Activated T-helper 17 cell treated with anti-CD3 and anti-CD28 coated beads, Interleukin-2, amount 50 U/mL, for 72 hours (primary cell): ENCODE results near the gene NSD2. TPM values are rescaled to one million over a fixed set of nuclear protein-coding genes. Genes with fewer than 3 reads are reported as not detected.

Source experiments
- ATAC-seq: fragments of 150-1000 bp; cut with Tn5 transposase; replicated peaks from 2 replicates; pipeline ENCODE4 v1.10.0; 2021; ENCODE audit warnings: mild to moderate bottlenecking, moderate library complexity
- H3K27ac Mint-ChIP-seq: one replicate; pipeline ENCODE4 v1.8.0; 2022; ENCODE audit warnings: mixed read lengths
- H3K27me3 Mint-ChIP-seq: one replicate; pipeline ENCODE4 v1.8.0; 2022; ENCODE audit warnings: mixed read lengths
- H3K36me3 Mint-ChIP-seq: one replicate; pipeline ENCODE4 v1.8.0; 2022; ENCODE audit warnings: low read depth, mild to moderate bottlenecking, mixed read lengths
- H3K4me1 Mint-ChIP-seq: one replicate; pipeline ENCODE4 v1.8.0; 2022; ENCODE audit warnings: mixed read lengths
- H3K4me3 Mint-ChIP-seq: one replicate; pipeline ENCODE4 v1.8.0; 2022; ENCODE audit warnings: mild to moderate bottlenecking, mixed read lengths
- H3K9me3 Mint-ChIP-seq: one replicate; pipeline ENCODE4 v1.8.0; 2022; ENCODE audit warnings: mixed read lengths
- total RNA-seq, 2 donors: library from RNA; stranded (reverse); gene quantifications; one replicate each; pipeline ENCODE4 v1.2.3, GENCODE V29; 2022

Gene NSD2
- total RNA-seq, 2 donors from 2014 or later, result 187 to 239 TPM

- no peak for ATAC-seq
- H3K4me3 Mint-ChIP-seq, result no peak overlapping the region
- no peaks in the 10 kb centered on the region for H3K9me3 Mint-ChIP-seq
- H3K36me3 Mint-ChIP-seq, result no peaks in the 10 kb centered on the region
- no peaks in the 10 kb centered on the region for H3K27me3 Mint-ChIP-seq
- H3K4me1 Mint-ChIP-seq, result peaks cover 13% of the 10 kb centered on the region
- H3K27ac Mint-ChIP-seq, result no peak overlapping the region
These were observed 6.9 kb upstream of the NSD2 start for GRCh38 chr4:1864076-1865008.

GRCh38 chr4:1866189-1866661, 5.0 kb upstream of the NSD2 start:
- peaks cover 18% of the 10 kb centered on the region for H3K4me1 Mint-ChIP-seq
- no peaks in the 10 kb centered on the region for H3K36me3 Mint-ChIP-seq
- no peaks in the 10 kb centered on the region for H3K27me3 Mint-ChIP-seq
- H3K27ac Mint-ChIP-seq, result no peak overlapping the region
- H3K9me3 Mint-ChIP-seq, result no peaks in the 10 kb centered on the region
- ATAC-seq, result no peak
- H3K4me3 Mint-ChIP-seq, result no peak overlapping the region

- H3K4me3 Mint-ChIP-seq, result no peak overlapping the region
- no peak for ATAC-seq
- no peaks in the 10 kb centered on the region for H3K9me3 Mint-ChIP-seq
- H3K27ac Mint-ChIP-seq, result no peak overlapping the region
- H3K4me1 Mint-ChIP-seq, result peaks cover 18% of the 10 kb centered on the region
- peaks cover 12% of the 10 kb centered on the region for H3K36me3 Mint-ChIP-seq
- no peaks in the 10 kb centered on the region for H3K27me3 Mint-ChIP-seq
These were observed 2.9 kb upstream of the NSD2 start for GRCh38 chr4:1868293-1868692.

- H3K27me3 Mint-ChIP-seq, result no peaks in the 10 kb centered on the region
- no peak overlapping the region for H3K27ac Mint-ChIP-seq
These were observed 2.3 kb upstream of the NSD2 start for GRCh38 chr4:1868912-1869311.

GRCh38 chr4:1869530-1870327, 1.5 kb upstream of the NSD2 start:
- H3K27me3 Mint-ChIP-seq, result no peaks in the 10 kb centered on the region
- H3K27ac Mint-ChIP-seq, result peak overlapping the region; percentile 81
- H3K4me3 Mint-ChIP-seq, result peak overlapping the region; percentile 85
- peak; percentile 0 for ATAC-seq
- peaks cover 12% of the 10 kb centered on the region for H3K36me3 Mint-ChIP-seq
- H3K4me1 Mint-ChIP-seq, result peaks cover 26% of the 10 kb centered on the region
- H3K9me3 Mint-ChIP-seq, result no peaks in the 10 kb centered on the region

More at GRCh38 chr4:1868912-1869311, 2.3 kb upstream of the NSD2 start:
- Mint-ChIP-seq H3K36me3 (peaks cover 12% of the 10 kb centered on the region), H3K4me3 (no peak overlapping the region), H3K9me3 (no peaks in the 10 kb centered on the region), H3K4me1 (peaks cover 17% of the 10 kb centered on the region)
- no peak for ATAC-seq

GRCh38 chr4:1870328-1870577, 940 bp upstream of the NSD2 start:
- Mint-ChIP-seq H3K4me1 (peaks cover 27% of the 10 kb centered on the region), H3K27me3 (no peaks in the 10 kb centered on the region), H3K27ac (peak overlapping the region; percentile 81), H3K36me3 (peaks cover 12% of the 10 kb centered on the region), H3K9me3 (no peaks in the 10 kb centered on the region), H3K4me3 (peak overlapping the region; percentile 85)
- ATAC-seq, result peak; percentile 60

- H3K9me3 Mint-ChIP-seq, result no peaks in the 10 kb centered on the region
- no peak overlapping the region for H3K4me3 Mint-ChIP-seq
- peaks cover 12% of the 10 kb centered on the region for H3K36me3 Mint-ChIP-seq
- no peak overlapping the region for H3K27ac Mint-ChIP-seq
- peaks cover 27% of the 10 kb centered on the region for H3K4me1 Mint-ChIP-seq
- no peaks in the 10 kb centered on the region for H3K27me3 Mint-ChIP-seq
- no peak for ATAC-seq
These were observed 353 bp downstream of the NSD2 start for GRCh38 chr4:1871471-1872021.

GRCh38 chr4:1872870-1873269, 1.7 kb downstream of the NSD2 start:
- Mint-ChIP-seq H3K27ac (peak overlapping the region; percentile 96), H3K9me3 (no peaks in the 10 kb centered on the region), H3K4me1 (peaks cover 31% of the 10 kb centered on the region), H3K36me3 (peaks cover 20% of the 10 kb centered on the region), H3K4me3 (peak overlapping the region; percentile 95), H3K27me3 (no peaks in the 10 kb centered on the region)
- ATAC-seq, result peak; percentile 60

GRCh38 chr4:1873291-1873690, 2.1 kb downstream of the NSD2 start:
- ATAC-seq, result no peak
- Mint-ChIP-seq H3K4me1 (peaks cover 32% of the 10 kb centered on the region), H3K27ac (peak overlapping the region; percentile 96), H3K9me3 (no peaks in the 10 kb centered on the region), H3K27me3 (no peaks in the 10 kb centered on the region), H3K4me3 (peak overlapping the region; percentile 95), H3K36me3 (peaks cover 20% of the 10 kb centered on the region)

GRCh38 chr4:1873776-1874175, 2.6 kb downstream of the NSD2 start:
- H3K27me3 Mint-ChIP-seq, result no peaks in the 10 kb centered on the region
- H3K9me3 Mint-ChIP-seq, result no peaks in the 10 kb centered on the region
- peak overlapping the region; percentile 96 for H3K27ac Mint-ChIP-seq
- peak overlapping the region; percentile 95 for H3K4me3 Mint-ChIP-seq
- H3K4me1 Mint-ChIP-seq, result peaks cover 37% of the 10 kb centered on the region
- H3K36me3 Mint-ChIP-seq, result peaks cover 20% of the 10 kb centered on the region
- no peak for ATAC-seq

GRCh38 chr4:1874201-1874600, 3.0 kb downstream of the NSD2 start:
- no peaks in the 10 kb centered on the region for H3K9me3 Mint-ChIP-seq

GRCh38 chr4:1879485-1879884, 8.3 kb downstream of the NSD2 start:
- Mint-ChIP-seq H3K9me3 (no peaks in the 10 kb centered on the region), H3K27ac (peak overlapping the region; percentile 73), H3K4me1 (peaks cover 53% of the 10 kb centered on the region), H3K27me3 (no peaks in the 10 kb centered on the region), H3K4me3 (no peak overlapping the region), H3K36me3 (peaks cover 23% of the 10 kb centered on the region)
- ATAC-seq, result no peak

More at GRCh38 chr4:1874201-1874600, 3.0 kb downstream of the NSD2 start:
- Mint-ChIP-seq H3K4me1 (peaks cover 38% of the 10 kb centered on the region), H3K4me3 (peak overlapping the region; percentile 95), H3K27me3 (no peaks in the 10 kb centered on the region), H3K27ac (peak overlapping the region; percentile 96), H3K36me3 (peaks cover 20% of the 10 kb centered on the region)
- ATAC-seq, result no peak

- Mint-ChIP-seq H3K4me1 (peaks cover 53% of the 10 kb centered on the region), H3K9me3 (no peaks in the 10 kb centered on the region), H3K27me3 (no peaks in the 10 kb centered on the region), H3K27ac (no peak overlapping the region), H3K36me3 (peaks cover 23% of the 10 kb centered on the region), H3K4me3 (no peak overlapping the region)
- no peak for ATAC-seq
These were observed 9.1 kb downstream of the NSD2 start for GRCh38 chr4:1880332-1880731.

GRCh38 chr4:1882850-1883271, 11.7 kb downstream of the NSD2 start:
- Mint-ChIP-seq H3K36me3 (peaks cover 15% of the 10 kb centered on the region), H3K4me1 (peaks cover 51% of the 10 kb centered on the region), H3K9me3 (no peaks in the 10 kb centered on the region), H3K27me3 (no peaks in the 10 kb centered on the region), H3K27ac (no peak overlapping the region), H3K4me3 (no peak overlapping the region)
- no peak for ATAC-seq
